NCI-H345 (cell line): ENCODE data around the gene HLF.

Experiments
- DNase-seq: peaks from one replicate; lab custom pipeline; 2025; lab: John Stamatoyannopoulos, UW

Gene HLF

GRCh38 chr17:55354941-55355340 lies 90.2 kb downstream of the HLF start:
- no peak for DNase-seq

DNA sequence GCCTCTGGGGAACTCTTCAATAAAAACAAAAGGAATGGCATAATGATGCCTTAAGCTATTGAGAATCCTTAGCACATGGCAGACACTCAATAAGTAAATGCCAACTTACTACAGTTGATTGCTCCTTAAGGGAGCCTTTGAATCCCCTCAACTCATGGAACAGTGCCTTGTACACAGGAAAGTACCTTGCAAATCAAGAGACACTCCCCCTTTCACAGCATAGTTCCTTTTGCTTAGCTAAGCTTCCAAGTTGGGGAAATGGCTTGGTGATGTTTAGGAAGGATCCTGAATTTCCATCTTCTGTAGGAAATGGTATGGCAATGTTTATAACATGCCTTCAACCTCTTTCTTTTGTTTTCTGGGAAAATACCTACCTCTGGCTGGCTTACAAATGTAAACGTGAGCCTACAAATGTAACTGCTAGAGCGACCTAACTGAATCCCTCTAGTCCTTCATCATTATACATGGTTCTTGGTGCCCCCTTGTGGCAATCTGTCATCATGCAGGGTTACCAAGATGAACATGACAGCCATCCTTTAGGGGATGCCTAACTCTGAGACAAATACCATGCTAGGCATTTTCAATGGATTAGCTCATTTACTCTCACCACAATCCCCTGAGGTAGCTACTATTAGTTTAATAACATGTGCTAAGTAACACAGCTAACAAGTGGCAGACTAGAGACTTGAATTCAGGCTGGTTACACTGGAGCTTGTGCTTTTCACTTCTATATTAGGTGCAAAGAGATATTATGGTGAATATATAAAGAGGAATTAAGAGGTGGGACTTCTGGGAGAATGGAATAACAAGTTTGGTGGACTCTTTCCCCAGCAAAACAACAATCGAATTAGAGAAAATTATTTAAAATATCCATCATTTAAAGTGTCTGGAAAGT lies 91.9 kb downstream of the HLF start:
- DNase-seq: peak; percentile 75

GRCh38 chr17:55360971-55361370 lies 96.2 kb downstream of the HLF start:
- DNase-seq: no peak

GRCh38 chr17:55363033-55363432 lies 98.3 kb downstream of the HLF start:
- no peak for DNase-seq

DNA sequence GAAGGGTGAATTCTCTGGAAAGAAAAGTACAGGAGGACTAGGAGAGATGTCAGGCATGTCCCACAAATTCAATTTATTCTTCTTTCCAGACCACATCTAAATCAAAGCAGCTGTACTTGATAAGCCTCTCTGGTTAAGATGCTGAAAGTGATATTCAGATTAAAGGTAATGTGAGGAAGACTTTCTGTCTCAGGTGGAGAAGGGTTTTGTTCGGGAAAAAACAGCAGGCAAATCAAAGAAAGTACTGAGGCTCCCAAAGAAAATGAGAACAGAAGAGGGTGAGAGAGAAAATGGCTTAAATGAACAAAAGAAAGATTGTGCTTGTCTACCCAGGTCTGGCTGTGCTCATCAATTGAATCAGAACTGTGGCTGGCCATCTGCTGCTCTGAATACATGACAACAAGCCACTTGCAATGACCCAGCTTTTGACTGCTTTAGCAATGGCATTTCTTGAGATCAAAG lies 101.3 kb downstream of the HLF start:
- no peak for DNase-seq

- no peak for DNase-seq
These were observed 103.9 kb downstream of the HLF start for GRCh38 chr17:55368706-55369105.
